NCI-H526 treated with DMSO at 0.1 percent for 48 hours (cell line): ENCODE measurements around the gene ADGB.

ENCODE experiments used
- DNase-seq: peaks from one replicate; lab custom pipeline; 2025; lab: John Stamatoyannopoulos, UW

Gene ADGB

DNA sequence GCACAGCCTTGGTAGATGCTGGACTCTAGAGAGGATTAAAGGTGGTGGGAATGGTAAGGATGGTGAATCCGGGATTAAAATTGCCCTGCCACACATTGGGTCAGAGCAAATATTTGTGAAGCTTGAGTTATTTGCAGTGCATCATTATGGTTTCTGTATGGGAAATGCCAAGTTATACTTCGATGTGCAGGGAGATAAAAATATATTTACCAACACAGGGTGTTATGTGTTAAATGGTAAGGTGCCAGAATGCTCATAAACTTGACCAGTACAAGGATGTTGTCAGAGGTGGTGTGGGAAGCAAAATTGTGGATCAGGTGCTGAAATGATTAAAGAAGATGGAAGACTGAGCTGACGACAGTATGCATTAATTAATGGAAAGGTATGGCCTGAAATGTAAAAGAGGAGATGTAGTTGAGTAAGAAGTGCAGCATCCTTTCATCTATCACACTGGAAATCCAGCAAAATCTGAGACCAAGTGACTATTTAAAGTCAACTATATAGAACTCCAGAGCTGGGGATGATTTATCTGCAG, 262.3 kb downstream of the ADGB start:
- no peak for DNase-seq

DNA sequence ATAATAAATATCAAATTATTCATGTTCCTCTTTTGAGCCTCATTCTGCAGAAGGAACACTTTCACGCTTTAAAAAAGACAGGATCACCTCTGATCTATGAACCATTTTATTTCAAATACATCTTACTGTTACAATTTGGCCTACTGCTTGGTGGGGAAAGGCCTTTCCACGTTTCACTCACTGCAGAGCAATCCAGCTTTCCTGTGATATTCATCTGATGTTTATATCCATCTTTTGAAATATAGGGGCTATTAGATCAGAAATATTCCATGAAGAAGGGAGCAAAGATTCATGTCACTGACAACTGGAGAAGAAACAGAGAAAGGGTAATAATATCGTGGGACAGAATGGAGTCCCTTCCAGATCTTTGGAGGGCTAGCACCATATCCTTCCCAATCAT, 262.9 kb downstream of the ADGB start:
- DNase-seq, result no peak

DNA sequence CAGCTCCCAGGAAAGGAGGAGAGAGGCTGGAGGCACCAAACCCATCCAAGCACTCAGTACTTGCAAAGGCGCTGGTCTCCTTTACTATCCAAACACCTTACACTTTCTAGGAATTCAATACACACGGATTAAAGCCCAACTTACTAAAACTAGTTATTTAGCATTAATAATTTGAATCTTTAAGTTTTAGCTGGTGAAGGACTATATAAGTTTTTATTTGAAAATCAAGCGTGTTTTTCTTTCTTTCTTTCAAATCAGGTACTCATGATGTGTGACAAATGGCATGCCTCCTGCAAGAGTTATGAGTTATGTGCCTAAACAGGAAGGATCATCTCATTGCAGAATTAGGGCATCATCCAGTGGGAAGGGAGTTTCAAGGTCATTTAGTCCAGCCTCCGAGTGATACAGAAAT, 263.7 kb downstream of the ADGB start:
- no peak for DNase-seq

- DNase-seq, result no peak
Observed at GRCh38 chr6:146864300-146864699, 265.5 kb downstream of the ADGB start.

DNA sequence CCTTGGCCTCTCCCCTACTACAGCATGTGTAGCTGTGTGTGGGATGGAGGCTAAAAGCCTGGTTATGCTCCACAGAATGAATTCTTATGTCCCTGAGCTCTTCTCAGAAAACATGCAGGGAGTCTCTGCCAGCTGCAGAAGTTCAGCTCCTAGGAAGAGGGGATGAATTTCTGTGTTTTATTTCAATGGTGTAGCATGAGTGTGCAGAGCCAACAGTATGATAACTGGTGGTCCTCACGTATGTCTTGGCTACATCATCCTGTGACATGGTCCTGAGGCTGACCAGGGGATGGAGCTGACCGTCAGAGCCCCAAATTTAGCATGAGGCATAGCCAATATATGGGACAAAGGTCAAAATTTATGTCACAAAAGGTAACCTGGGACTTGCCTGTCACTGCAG, 266.1 kb downstream of the ADGB start:
- DNase-seq, result no peak
